HepG2 (cell line): ENCODE data around the gene SETD1B. TPM values are rescaled to one million over a fixed set of nuclear protein-coding genes. Genes with fewer than 3 reads are reported as not detected.

Experiments used
- FOXJ3 ChIP-seq: sonication (generic); formaldehyde crosslinking; IDR thresholded peaks from 2 replicates; pipeline ENCODE4 v1.4.0; 2020; ENCODE audit warnings: missing genetic modification reagents, mild to moderate bottlenecking, borderline replicate concordance
- KDM3A ChIP-seq: IDR thresholded peaks from 2 replicates; pipeline ENCODE4 v1.6.1; 2018; ENCODE audit warnings: low read depth, missing compliant biosample characterization
- KDM5A ChIP-seq: fragments of 200-600 bp; sonication (generic); IDR thresholded peaks from 2 replicates; pipeline ENCODE4 v1.7.0; 2018; ENCODE audit warnings: antibody characterized with exemption, mild to moderate bottlenecking, low read length, borderline replicate concordance
- MLLT10 ChIP-seq: sonication (generic); formaldehyde crosslinking; IDR thresholded peaks from 2 replicates; pipeline ENCODE4 v1.4.0; 2020; ENCODE audit warnings: missing genetic modification reagents
- NCOA1 ChIP-seq: sonication (generic); formaldehyde crosslinking; IDR thresholded peaks from 2 replicates; pipeline ENCODE4 v1.9.0; 2021; ENCODE audit warnings: missing genetic modification reagents
- PAF1 ChIP-seq: IDR thresholded peaks from 2 replicates; pipeline ENCODE4 v1.6.1; 2016; ENCODE audit warnings: missing genetic modification reagents, missing compliant biosample characterization
- RBFOX2 ChIP-seq: fragments of 200-400 bp; formaldehyde crosslinking; IDR thresholded peaks from 2 replicates; pipeline ENCODE4 v1.6.1; 2017; ENCODE audit warnings: low read depth, mild to moderate bottlenecking, low read length
- SIN3B ChIP-seq: fragments of 150-350 bp; IDR thresholded peaks from 2 replicates; pipeline ENCODE4 v1.6.1; 2014; ENCODE audit warnings: low read length
- TCF7 ChIP-seq: sonication (generic); IDR thresholded peaks from 2 replicates; pipeline ENCODE4 v1.6.1; 2016; ENCODE audit warnings: antibody characterized with exemption, low read depth
- TCF7L2 ChIP-seq: IDR thresholded peaks from 2 replicates; pipeline ENCODE4 v1.6.1; 2011; ENCODE audit warnings: mild to moderate bottlenecking, low read depth, low read length, moderate library complexity
- TGIF2 ChIP-seq: IDR thresholded peaks from 2 replicates; pipeline ENCODE4 v1.6.1; 2016; ENCODE audit warnings: control low read depth, missing compliant biosample characterization
- ZC3H4 ChIP-seq: sonication (generic); formaldehyde crosslinking; IDR thresholded peaks from 2 replicates; pipeline ENCODE4 v1.4.0; 2020; ENCODE audit warnings: missing genetic modification reagents, borderline replicate concordance
- ZNF557 ChIP-seq: sonication (generic); formaldehyde crosslinking; IDR thresholded peaks from 2 replicates; pipeline ENCODE4 v1.4.0; 2020; ENCODE audit warnings: missing genetic modification reagents
- ZSCAN22 ChIP-seq: sonication (generic); formaldehyde crosslinking; IDR thresholded peaks from 2 replicates; pipeline ENCODE4 v1.4.0; 2020; ENCODE audit warnings: mild to moderate bottlenecking, missing genetic modification reagents
- polyA plus RNA-seq, 8 experiments: library from polyadenylated mRNA; depleted of rRNA in 3 of 8; stranded (reverse) in 7 of 8; unstranded in 1 of 8; fragments of >200 nt; fragmentation: Illumina TruSeq in 4 of 8; extraction: Trizol in 4 of 8; gene quantifications; 2 replicates each; pipeline versions ENCODE4 v1.2.1 to v1.2.3, GENCODE V29; 2011 to 2016; ENCODE audit warnings: low read depth in 4 of 8, missing spikeins in 1 of 8, mixed read lengths in 1 of 8; ENCODE audit not compliant: insufficient read depth in 1 of 8
- total RNA-seq, 5 experiments: library from RNA; depleted of rRNA; stranded (reverse); fragments of >200 nt; fragmentation: Illumina TruSeq; extraction: Trizol; gene quantifications; 2 replicates each; pipeline ENCODE4 v1.2.3, GENCODE V29; 2016; ENCODE audit warnings: low read depth in 1 of 5
- TF ChIP-seq, protein P1 (sequence below): sonication (generic); formaldehyde crosslinking; IDR thresholded peaks from 2 replicates; pipeline ENCODE4 v1.4.0; 2020; ENCODE audit warnings: mild to moderate bottlenecking, missing genetic modification reagents, borderline replicate concordance
- TF ChIP-seq, protein P2 (sequence below): sonication (generic); formaldehyde crosslinking; IDR thresholded peaks from 2 replicates; pipeline ENCODE4 v1.5.0; 2020; ENCODE audit warnings: mild to moderate bottlenecking, missing genetic modification reagents
- TF ChIP-seq, protein P3 (sequence below): sonication (generic); formaldehyde crosslinking; IDR thresholded peaks from 2 replicates; pipeline ENCODE4 v1.4.0; 2020; ENCODE audit warnings: missing genetic modification reagents, borderline replicate concordance

SETD1B gene
- total and polyA plus RNA-seq, 2 of the 13 experiments (the other 11 are each of a cell fraction or from before 2014, with no cell fraction given), result 1.1 to 1.4 TPM

DNA sequence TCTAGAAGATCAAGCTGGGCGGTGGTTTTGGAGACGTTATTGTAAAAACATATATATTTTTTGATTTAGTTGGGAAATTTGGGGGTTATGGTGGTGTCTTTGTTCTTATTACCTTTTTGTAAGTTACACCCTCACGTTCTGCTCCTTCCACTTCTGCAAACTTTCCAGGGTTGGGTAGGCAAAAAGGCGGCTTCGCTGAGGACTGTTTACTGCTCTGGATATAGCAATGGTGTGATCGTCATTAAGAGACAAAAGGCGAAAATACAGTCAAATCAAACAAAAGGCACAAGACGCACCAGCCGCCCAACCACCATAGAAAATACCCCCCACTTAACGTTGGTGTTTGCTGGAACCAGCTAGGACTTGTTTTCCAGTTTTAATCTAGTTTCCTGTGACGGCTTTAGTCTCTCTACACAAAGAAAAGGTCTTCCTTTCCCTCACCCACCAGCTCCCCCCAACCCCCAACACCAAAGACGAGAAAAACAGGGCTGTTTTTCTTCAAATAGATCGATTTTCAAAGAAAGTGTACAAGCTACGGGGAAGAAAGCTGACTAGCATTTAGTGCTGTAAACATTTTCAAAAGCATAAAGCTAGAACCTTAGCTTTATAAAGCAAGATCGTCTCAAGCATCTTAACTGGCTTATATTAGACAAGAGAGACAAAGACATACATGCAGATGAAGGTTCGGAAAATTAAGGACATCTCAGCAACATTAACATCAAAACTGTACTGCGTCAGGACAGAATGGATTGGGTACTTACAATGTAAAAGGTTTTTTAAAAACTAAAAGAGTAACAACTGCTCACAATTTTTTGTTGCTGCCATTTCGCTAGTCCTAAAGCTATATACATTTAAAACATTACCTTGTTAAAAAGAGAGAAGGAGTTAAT lies 2.0 kb upstream of the SETD1B start (continued):
- TF ChIP-seq, protein P1, sequence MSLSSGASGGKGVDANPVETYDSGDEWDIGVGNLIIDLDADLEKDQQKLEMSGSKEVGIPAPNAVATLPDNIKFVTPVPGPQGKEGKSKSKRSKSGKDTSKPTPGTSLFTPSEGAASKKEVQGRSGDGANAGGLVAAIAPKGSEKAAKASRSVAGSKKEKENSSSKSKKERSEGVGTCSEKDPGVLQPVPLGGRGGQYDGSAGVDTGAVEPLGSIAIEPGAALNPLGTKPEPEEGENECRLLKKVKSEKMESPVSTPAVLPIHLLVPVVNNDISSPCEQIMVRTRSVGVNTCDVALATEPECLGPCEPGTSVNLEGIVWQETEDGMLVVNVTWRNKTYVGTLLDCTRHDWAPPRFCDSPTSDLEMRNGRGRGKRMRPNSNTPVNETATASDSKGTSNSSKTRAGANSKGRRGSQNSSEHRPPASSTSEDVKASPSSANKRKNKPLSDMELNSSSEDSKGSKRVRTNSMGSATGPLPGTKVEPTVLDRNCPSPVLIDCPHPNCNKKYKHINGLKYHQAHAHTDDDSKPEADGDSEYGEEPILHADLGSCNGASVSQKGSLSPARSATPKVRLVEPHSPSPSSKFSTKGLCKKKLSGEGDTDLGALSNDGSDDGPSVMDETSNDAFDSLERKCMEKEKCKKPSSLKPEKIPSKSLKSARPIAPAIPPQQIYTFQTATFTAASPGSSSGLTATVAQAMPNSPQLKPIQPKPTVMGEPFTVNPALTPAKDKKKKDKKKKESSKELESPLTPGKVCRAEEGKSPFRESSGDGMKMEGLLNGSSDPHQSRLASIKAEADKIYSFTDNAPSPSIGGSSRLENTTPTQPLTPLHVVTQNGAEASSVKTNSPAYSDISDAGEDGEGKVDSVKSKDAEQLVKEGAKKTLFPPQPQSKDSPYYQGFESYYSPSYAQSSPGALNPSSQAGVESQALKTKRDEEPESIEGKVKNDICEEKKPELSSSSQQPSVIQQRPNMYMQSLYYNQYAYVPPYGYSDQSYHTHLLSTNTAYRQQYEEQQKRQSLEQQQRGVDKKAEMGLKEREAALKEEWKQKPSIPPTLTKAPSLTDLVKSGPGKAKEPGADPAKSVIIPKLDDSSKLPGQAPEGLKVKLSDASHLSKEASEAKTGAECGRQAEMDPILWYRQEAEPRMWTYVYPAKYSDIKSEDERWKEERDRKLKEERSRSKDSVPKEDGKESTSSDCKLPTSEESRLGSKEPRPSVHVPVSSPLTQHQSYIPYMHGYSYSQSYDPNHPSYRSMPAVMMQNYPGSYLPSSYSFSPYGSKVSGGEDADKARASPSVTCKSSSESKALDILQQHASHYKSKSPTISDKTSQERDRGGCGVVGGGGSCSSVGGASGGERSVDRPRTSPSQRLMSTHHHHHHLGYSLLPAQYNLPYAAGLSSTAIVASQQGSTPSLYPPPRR (CRISPR knock-in tag), result 0 out of 2 replicates have a peak, but pooled peaks have one; percentile 16
- no peak for TF ChIP-seq FOXJ3 (CRISPR knock-in tag)
- TF ChIP-seq KDM5A, result peak; percentile 17; the same call in 1 of the 2 replicates
- TF ChIP-seq MLLT10 (CRISPR knock-in tag), result no peak
- 0 out of 2 replicates have a peak, but pooled peaks have one; percentile 63 for TF ChIP-seq NCOA1 (CRISPR knock-in tag)
- TF ChIP-seq SIN3B, result 0 out of 2 replicates have a peak, but pooled peaks have one; percentile 39
- no peak for TF ChIP-seq KDM3A
- no peak for TF ChIP-seq ZNF557 (CRISPR knock-in tag)
- TF ChIP-seq PAF1, result no peak
- no peak for TF ChIP-seq TCF7L2
- TF ChIP-seq TGIF2, result no peak
- TF ChIP-seq, protein P2, sequence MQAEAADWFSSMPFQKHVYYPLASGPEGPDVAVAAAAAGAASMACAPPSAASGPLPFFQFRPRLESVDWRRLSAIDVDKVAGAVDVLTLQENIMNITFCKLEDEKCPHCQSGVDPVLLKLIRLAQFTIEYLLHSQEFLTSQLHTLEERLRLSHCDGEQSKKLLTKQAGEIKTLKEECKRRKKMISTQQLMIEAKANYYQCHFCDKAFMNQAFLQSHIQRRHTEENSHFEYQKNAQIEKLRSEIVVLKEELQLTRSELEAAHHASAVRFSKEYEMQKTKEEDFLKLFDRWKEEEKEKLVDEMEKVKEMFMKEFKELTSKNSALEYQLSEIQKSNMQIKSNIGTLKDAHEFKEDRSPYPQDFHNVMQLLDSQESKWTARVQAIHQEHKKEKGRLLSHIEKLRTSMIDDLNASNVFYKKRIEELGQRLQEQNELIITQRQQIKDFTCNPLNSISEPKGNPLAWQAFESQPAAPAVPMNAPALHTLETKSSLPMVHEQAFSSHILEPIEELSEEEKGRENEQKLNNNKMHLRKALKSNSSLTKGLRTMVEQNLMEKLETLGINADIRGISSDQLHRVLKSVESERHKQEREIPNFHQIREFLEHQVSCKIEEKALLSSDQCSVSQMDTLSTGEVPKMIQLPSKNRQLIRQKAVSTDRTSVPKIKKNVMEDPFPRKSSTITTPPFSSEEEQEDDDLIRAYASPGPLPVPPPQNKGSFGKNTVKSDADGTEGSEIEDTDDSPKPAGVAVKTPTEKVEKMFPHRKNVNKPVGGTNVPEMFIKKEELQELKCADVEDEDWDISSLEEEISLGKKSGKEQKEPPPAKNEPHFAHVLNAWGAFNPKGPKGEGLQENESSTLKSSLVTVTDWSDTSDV (CRISPR knock-in tag), result no peak
- TF ChIP-seq ZC3H4 (CRISPR knock-in tag), result peak; percentile 83; the same call in 1 of the 2 replicates
- TF ChIP-seq TCF7, result no peak
- TF ChIP-seq RBFOX2, result peak; percentile 7; the same call in 1 of the 2 replicates
- TF ChIP-seq ZSCAN22, result no peak
- TF ChIP-seq, protein P3, sequence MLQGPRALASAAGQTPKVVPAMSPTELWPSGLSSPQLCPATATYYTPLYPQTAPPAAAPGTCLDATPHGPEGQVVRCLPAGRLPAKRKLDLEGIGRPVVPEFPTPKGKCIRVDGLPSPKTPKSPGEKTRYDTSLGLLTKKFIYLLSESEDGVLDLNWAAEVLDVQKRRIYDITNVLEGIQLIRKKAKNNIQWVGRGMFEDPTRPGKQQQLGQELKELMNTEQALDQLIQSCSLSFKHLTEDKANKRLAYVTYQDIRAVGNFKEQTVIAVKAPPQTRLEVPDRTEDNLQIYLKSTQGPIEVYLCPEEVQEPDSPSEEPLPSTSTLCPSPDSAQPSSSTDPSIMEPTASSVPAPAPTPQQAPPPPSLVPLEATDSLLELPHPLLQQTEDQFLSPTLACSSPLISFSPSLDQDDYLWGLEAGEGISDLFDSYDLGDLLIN (CRISPR knock-in tag), result no peak
